H1 (cell line): ENCODE measurements around the gene GIMAP5. TPM values are rescaled to one million over a fixed set of nuclear protein-coding genes. Genes with fewer than 3 reads are reported as not detected.

ENCODE experiments used
- CTCF ChIA-PET: fragments of 300-600 bp; sonication (Branson Sonifier 250); formaldehyde crosslinking; loops from one replicate; lab custom pipeline; 2021; ENCODE audit not compliant: partially characterized antibody; lab: Charles Lee
- POLR2A ChIA-PET: fragments of 300-600 bp; sonication (Branson Sonifier 250); formaldehyde crosslinking; loops from one replicate; lab custom pipeline; 2021; ENCODE audit warnings: inconsistent platforms; ENCODE audit not compliant: partially characterized antibody; lab: Charles Lee
- DNase-seq, 2 experiments: peaks; one replicate each; pipeline versions ENCODE4 v3.0.0 to v3.0.0-alpha.2; 2010 to 2022; ENCODE audit warnings: low spot score in 2 of 2, low read depth in 1 of 2, mixed read lengths in 1 of 2
- FAIRE-seq: peaks from 2 replicates; lab custom pipeline; 2011; peaks lifted over from hg19 to GRCh38; lab: Jason Lieb, UNC
- H2AFZ ChIP-seq: 2 replicates; pipeline ENCODE4 v1.8.1; 2012; ENCODE audit warnings: low read length, inconsistent platforms
- H2AK5ac ChIP-seq: 2 replicates; pipeline ENCODE4 v1.6.1; 2013; ENCODE audit warnings: low read depth, low read length
- H2BK120ac ChIP-seq: replicated peaks from 2 replicates; pipeline ENCODE3; 2013; ENCODE audit warnings: low read depth, low read length, inconsistent platforms
- H2BK12ac ChIP-seq: 2 replicates; pipeline ENCODE4 v1.6.1; 2013; ENCODE audit warnings: low read depth, low read length
- H2BK15ac ChIP-seq: 2 replicates; pipeline ENCODE4 v1.6.1; 2013; ENCODE audit warnings: low read length
- H2BK20ac ChIP-seq: 2 replicates; pipeline ENCODE4 v1.6.1; 2013; ENCODE audit warnings: low read length
- H2BK5ac ChIP-seq: 2 replicates; pipeline ENCODE4 v1.6.1; 2013; ENCODE audit warnings: low read depth, low read length
- H3K14ac ChIP-seq: 2 replicates; pipeline ENCODE4 v1.6.1; 2013; ENCODE audit warnings: inconsistent platforms; ENCODE audit not compliant: insufficient read length
- H3K18ac ChIP-seq: 2 replicates; pipeline ENCODE4 v1.6.1; 2013; ENCODE audit warnings: low read length; ENCODE audit errors: extremely low read depth
- H3K23ac ChIP-seq: 2 replicates; pipeline ENCODE4 v1.6.1; 2013; ENCODE audit warnings: inconsistent platforms; ENCODE audit not compliant: insufficient read length
- H3K23me2 ChIP-seq: 2 replicates; pipeline ENCODE4 v1.6.1; 2013; ENCODE audit warnings: low read depth, low read length
- H3K27ac ChIP-seq: 2 replicates; pipeline ENCODE4 v1.6.1; 2011; ENCODE audit warnings: low read depth, low read length, inconsistent platforms
- H3K27me3 ChIP-seq, 4 experiments: replicated peaks in 1 of 4; 1 replicate in 1 of 4; 2 replicates in 3 of 4; pipeline versions ENCODE4 v1.6.1 to v1.8.1; 2011 to 2013; ENCODE audit warnings: low read length in 3 of 4, mild to moderate bottlenecking in 3 of 4, inconsistent platforms in 2 of 4, mixed read lengths in 2 of 4, moderate library complexity in 1 of 4; ENCODE audit not compliant: control insufficient read depth in 3 of 4, insufficient read depth in 3 of 4; ENCODE audit errors: extremely low read depth in 1 of 4
- H3K36me3 ChIP-seq, 4 experiments: 2 replicates each; pipeline versions ENCODE4 v1.6.1 to v1.8.1; 2011 to 2013; ENCODE audit warnings: mild to moderate bottlenecking in 4 of 4, low read length in 3 of 4, moderate library complexity in 2 of 4, control low read depth in 1 of 4, inconsistent platforms in 1 of 4; ENCODE audit not compliant: insufficient read depth in 4 of 4, control insufficient read depth in 2 of 4
- H3K4ac ChIP-seq: replicated peaks from 2 replicates; pipeline ENCODE3; 2013; ENCODE audit warnings: low read length, low read depth, mixed read lengths, inconsistent platforms; ENCODE audit not compliant: insufficient read length
- H3K4me1 ChIP-seq, 4 experiments: replicated peaks in 1 of 4; 1 replicate in 1 of 4; 2 replicates in 3 of 4; pipeline versions ENCODE4 v1.6.1 to v1.8.1; 2011 to 2013; ENCODE audit warnings: low read length in 3 of 4, inconsistent platforms in 2 of 4, mixed read lengths in 1 of 4; ENCODE audit not compliant: insufficient read depth in 4 of 4, control insufficient read depth in 3 of 4
- H3K4me2 ChIP-seq, 2 experiments: 2 replicates each; pipeline versions ENCODE4 v1.6.1 to v1.8.1; 2011 to 2013; ENCODE audit warnings: low read depth in 2 of 2, low read length in 2 of 2, control low read depth in 1 of 2, inconsistent platforms in 1 of 2, mild to moderate bottlenecking in 1 of 2; ENCODE audit not compliant: insufficient read depth in 1 of 2
- H3K4me3 ChIP-seq, 4 experiments: fragments of 200-600, 300-600 bp in 1 of 4; sonication (generic), shearing (Covaris generic), sonication (Bioruptor Twin) in 1 of 4; 2 replicates each; pipeline versions ENCODE4 v1.5.1 to v1.8.1; 2011 to 2016; ENCODE audit warnings: low read length in 4 of 4, low read depth in 3 of 4, control low read depth in 2 of 4, inconsistent platforms in 2 of 4, mild to moderate bottlenecking in 2 of 4, mixed read lengths in 1 of 4, moderate library complexity in 1 of 4; ENCODE audit not compliant: insufficient read depth in 2 of 4; ENCODE audit errors: extremely low read depth in 1 of 4
- H3K56ac ChIP-seq: replicated peaks from 2 replicates; pipeline ENCODE3; 2013; ENCODE audit warnings: low read depth, mild to moderate bottlenecking, mixed read lengths, low read length, inconsistent platforms; ENCODE audit not compliant: insufficient read length
- H3K79me1 ChIP-seq: 2 replicates; pipeline ENCODE4 v1.6.1; 2013; ENCODE audit warnings: low read depth, low read length, control low read depth
- H3K79me2 ChIP-seq, 2 experiments: 2 replicates each; pipeline versions ENCODE4 v1.6.1 to v1.8.1; 2012 to 2013; ENCODE audit warnings: low read length in 2 of 2, mild to moderate bottlenecking in 2 of 2, inconsistent platforms in 1 of 2; ENCODE audit not compliant: insufficient read depth in 2 of 2, control insufficient read depth in 1 of 2
- H3K9ac ChIP-seq, 4 experiments: replicated peaks in 1 of 4; 1 replicate in 1 of 4; 2 replicates in 3 of 4; pipeline versions ENCODE4 v1.6.1 to v1.8.1; 2011 to 2013; ENCODE audit warnings: low read depth in 3 of 4, low read length in 3 of 4, control low read depth in 2 of 4, mild to moderate bottlenecking in 2 of 4, moderate library complexity in 2 of 4, inconsistent platforms in 1 of 4; ENCODE audit errors: extremely low read depth in 1 of 4
- H3K9me3 ChIP-seq, 2 experiments: 2 replicates each; pipeline versions ENCODE4 v1.6.1 to v1.8.1; 2012 to 2013; ENCODE audit warnings: mild to moderate bottlenecking in 2 of 2, moderate library complexity in 2 of 2, control low read depth in 1 of 2, inconsistent platforms in 1 of 2, low read depth in 1 of 2, low read length in 1 of 2, mixed read lengths in 1 of 2; ENCODE audit not compliant: insufficient read depth in 2 of 2
- H4K20me1 ChIP-seq, 2 experiments: replicated peaks in 1 of 2; 2 replicates each; pipeline versions ENCODE3 to v1.8.1; 2011 to 2013; ENCODE audit warnings: inconsistent platforms in 2 of 2, low read length in 2 of 2, mild to moderate bottlenecking in 1 of 2; ENCODE audit not compliant: insufficient read depth in 2 of 2, control insufficient read depth in 1 of 2
- H4K5ac ChIP-seq: 2 replicates; pipeline ENCODE4 v1.6.1; 2013; ENCODE audit warnings: low read length, low read depth, mixed read lengths, inconsistent platforms; ENCODE audit not compliant: insufficient read length
- H4K8ac ChIP-seq: 2 replicates; pipeline ENCODE4 v1.8.0; 2013; ENCODE audit warnings: mild to moderate bottlenecking, moderate library complexity, low read length, inconsistent platforms; ENCODE audit not compliant: insufficient read depth; ENCODE audit errors: extremely low read depth
- H4K91ac ChIP-seq: replicated peaks from 2 replicates; pipeline ENCODE3; 2013; ENCODE audit warnings: low read length, mixed read lengths, inconsistent platforms; ENCODE audit not compliant: insufficient read length
- BRCA1 ChIP-seq: IDR thresholded peaks from 2 replicates; pipeline ENCODE4 v1.6.1; 2012; ENCODE audit warnings: low read depth, low read length, improper control_type of control experiment
- CHD1 ChIP-seq: IDR thresholded peaks from 2 replicates; pipeline ENCODE4 v1.6.1; 2012; ENCODE audit warnings: low read depth, low read length, improper control_type of control experiment
- SP1 ChIP-seq: IDR thresholded peaks from 2 replicates; pipeline ENCODE4 v1.6.1; 2011; ENCODE audit warnings: low read depth, low read length
- TCF12 ChIP-seq: IDR thresholded peaks from 2 replicates; pipeline ENCODE4 v1.6.1; 2011; ENCODE audit warnings: low read depth, mild to moderate bottlenecking, low read length
- WGBS, 2 experiments: shearing (Covaris generic) in 1 of 2; methylation state at CpG; one replicate each; pipeline versions ENCODE4 v1.1.6 to v1.1.7; 2013 to 2015; ENCODE audit warnings: low lambda C conversion rate in 2 of 2, mixed read lengths in 2 of 2, inconsistent platforms in 1 of 2, low coverage in 1 of 2, missing lambda C conversion rate in 1 of 2; ENCODE audit not compliant: insufficient replicate concordance in 2 of 2, insufficient coverage in 1 of 2, insufficient read length in 1 of 2; ENCODE audit errors: extremely low coverage in 1 of 2, missing lambda C conversion rate in 1 of 2; 5-methylcytosine and 5-hydroxymethylcytosine counted together
- polyA plus RNA-seq, 7 experiments: library from polyadenylated mRNA; depleted of rRNA in 3 of 7; stranded (reverse) in 5 of 7; unstranded in 2 of 7; fragments of >200 nt in 5 of 7; fragments of 200-250 nt in 2 of 7; gene quantifications; 1 replicate in 5 of 7; 2 replicates in 1 of 7; 4 replicates in 1 of 7; pipeline versions ENCODE4 v1.2.1 to v1.2.3, GENCODE V29; 2011 to 2013; ENCODE audit warnings: missing spikeins in 2 of 7, mixed read lengths in 2 of 7
- total RNA-seq: library from RNA; stranded (reverse); fragmentation: NEBNext Ultra II Directional; extraction: Animal tissue kit (Norgen Biotek cat#: 25700); gene quantifications from 2 replicates; pipeline ENCODE4 v1.2.1, GENCODE V29; 2021

Gene GIMAP5
- total and polyA plus RNA-seq, 2 of the 8 experiments (the other 6 are each of a cell fraction or from before 2014, with no cell fraction given): not detected

GRCh38 chr7:150734254-150734653, 3.0 kb upstream of the GIMAP5 start:
- TF ChIP-seq BRCA1: no peak
- TF ChIP-seq CHD1: no peak
- no peak for TF ChIP-seq TCF12
- TF ChIP-seq SP1: no peak
- TF ChIP-seq, all 59 proteins: peak for 0
- no peak overlapping the region for H2BK12ac ChIP-seq
- no peak overlapping the region for H2BK5ac ChIP-seq
- H2AFZ ChIP-seq: no peak overlapping the region
- peaks cover 10 to 36% of the 10 kb centered on the region in 2 experiments for H4K20me1 ChIP-seq
- ChIA-PET CTCF (no interaction called here), POLR2A (no interaction called here)
- H3K56ac ChIP-seq: no peak overlapping the region
- no peak overlapping the region for H3K18ac ChIP-seq
- H3K9me3 ChIP-seq: peaks cover 3 to 13% of the 10 kb centered on the region in 2 experiments; a peak in 2 of 4 replicates
- no peak overlapping the region for H3K14ac ChIP-seq
- H2BK15ac ChIP-seq: no peak overlapping the region
- 84% methylated on average over 3 of the region's 3 CpGs; no CpG with 5 or more reads in 1 of the 2 experiments for whole genome bisulfite sequencing, 2 experiments
- no peaks in the 10 kb centered on the region for H3K23me2 ChIP-seq
- no peak overlapping the region for H4K8ac ChIP-seq
- peaks cover 0 to 5% (median 0%) of the 10 kb centered on the region in 4 experiments; a peak in 1 of 8 replicates for H3K36me3 ChIP-seq
- H3K4me1 ChIP-seq: peaks cover 0 to 2% (median 0%) of the 10 kb centered on the region in 4 experiments; a peak in 1 of 7 replicates
- H3K79me1 ChIP-seq: no peaks in the 10 kb centered on the region
- no peak for DNase-seq
- H4K5ac ChIP-seq: no peak overlapping the region
- no peak overlapping the region for H3K4me2 ChIP-seq
- H3K4me3 ChIP-seq: no peak overlapping the region
- FAIRE-seq: no peak
- H3K27me3 ChIP-seq: peaks cover 75 to 96% (median 86%) of the 10 kb centered on the region in 4 experiments
- H2BK20ac ChIP-seq: no peak overlapping the region
- H3K79me2 ChIP-seq: no peaks in the 10 kb centered on the region
- no peak overlapping the region for H3K4ac ChIP-seq
- H4K91ac ChIP-seq: no peak overlapping the region
- H2AK5ac ChIP-seq: no peak overlapping the region
- H3K9ac ChIP-seq: no peak overlapping the region
- H3K23ac ChIP-seq: no peak overlapping the region
- no peak overlapping the region for H2BK120ac ChIP-seq
- no peak overlapping the region for H3K27ac ChIP-seq
